ENCODE data around the gene FARP2.

The FARP2 gene

GRCh38 chr2:241479026-241479898 is 123.2 kb downstream of the FARP2 start:
- no peaks in the 10 kb centered on the region for H3K4me1 ChIP-seq (ENCODE audit: control insufficient read depth, insufficient read depth, low read length)
- H3K4me3 ChIP-seq (ENCODE audit: low read length): no peak overlapping the region
- H3K27me3 ChIP-seq (replicated peaks; ENCODE audit: control insufficient read depth, insufficient read depth, low read length): no peaks in the 10 kb centered on the region
- no peaks in the 10 kb centered on the region for H3K9me3 ChIP-seq (ENCODE audit: control insufficient read depth, low read length)
- peaks cover 40% of the 10 kb centered on the region for H3K36me3 ChIP-seq (ENCODE audit: control insufficient read depth, insufficient read depth, low read length, severe bottlenecking)
- DNase-seq (ENCODE audit: low read depth): no peak
- H3K9ac ChIP-seq (ENCODE audit: low read length): no peak overlapping the region

GRCh38 chr2:241481687-241482086 is 125.6 kb downstream of the FARP2 start:
- Histone ChIP-seq H3K4me3 (ENCODE audit: low read length) (no peak overlapping the region), H3K4me1 (ENCODE audit: control insufficient read depth, insufficient read depth, low read length) (no peaks in the 10 kb centered on the region), H3K9me3 (ENCODE audit: control insufficient read depth, low read length) (no peaks in the 10 kb centered on the region), H3K9ac (ENCODE audit: low read length) (no peak overlapping the region), H3K27me3 (replicated peaks; ENCODE audit: control insufficient read depth, insufficient read depth, low read length) (no peaks in the 10 kb centered on the region), H3K36me3 (ENCODE audit: control insufficient read depth, insufficient read depth, low read length, severe bottlenecking) (peaks cover 48% of the 10 kb centered on the region)
- no peak for DNase-seq (ENCODE audit: low read depth)

- Histone ChIP-seq H3K27me3 (replicated peaks; ENCODE audit: control insufficient read depth, insufficient read depth, low read length) (no peaks in the 10 kb centered on the region), H3K36me3 (ENCODE audit: control insufficient read depth, insufficient read depth, low read length, severe bottlenecking) (peaks cover 49% of the 10 kb centered on the region), H3K9me3 (ENCODE audit: control insufficient read depth, low read length) (no peaks in the 10 kb centered on the region), H3K4me1 (ENCODE audit: control insufficient read depth, insufficient read depth, low read length) (no peaks in the 10 kb centered on the region), H3K9ac (ENCODE audit: low read length) (no peak overlapping the region), H3K4me3 (ENCODE audit: low read length) (no peak overlapping the region)
- no peak for DNase-seq (ENCODE audit: low read depth)
Measured at GRCh38 chr2:241482126-241482955, 126.3 kb downstream of the FARP2 start.

GRCh38 chr2:241483305-241483704 is 127.2 kb downstream of the FARP2 start:
- H3K4me1 ChIP-seq (ENCODE audit: control insufficient read depth, insufficient read depth, low read length): no peaks in the 10 kb centered on the region
- no peak overlapping the region for H3K9ac ChIP-seq (ENCODE audit: low read length)
- peaks cover 40% of the 10 kb centered on the region for H3K36me3 ChIP-seq (ENCODE audit: control insufficient read depth, insufficient read depth, low read length, severe bottlenecking)
- H3K27me3 ChIP-seq (replicated peaks; ENCODE audit: control insufficient read depth, insufficient read depth, low read length): no peaks in the 10 kb centered on the region
- H3K4me3 ChIP-seq (ENCODE audit: low read length): no peak overlapping the region
- H3K9me3 ChIP-seq (ENCODE audit: control insufficient read depth, low read length): no peaks in the 10 kb centered on the region
- no peak for DNase-seq (ENCODE audit: low read depth)

GRCh38 chr2:241485172-241485911 is 129.3 kb downstream of the FARP2 start:
- no peak overlapping the region for H3K9ac ChIP-seq (ENCODE audit: low read length)
- H3K9me3 ChIP-seq (ENCODE audit: control insufficient read depth, low read length): no peaks in the 10 kb centered on the region
- no peaks in the 10 kb centered on the region for H3K27me3 ChIP-seq (replicated peaks; ENCODE audit: control insufficient read depth, insufficient read depth, low read length)
- H3K4me3 ChIP-seq (ENCODE audit: low read length): no peak overlapping the region
- H3K4me1 ChIP-seq (ENCODE audit: control insufficient read depth, insufficient read depth, low read length): no peaks in the 10 kb centered on the region
- no peak for DNase-seq (ENCODE audit: low read depth)
- peaks cover 31% of the 10 kb centered on the region for H3K36me3 ChIP-seq (ENCODE audit: control insufficient read depth, insufficient read depth, low read length, severe bottlenecking)

GRCh38 chr2:241489088-241489487 is 133.0 kb downstream of the FARP2 start:
- Histone ChIP-seq H3K9me3 (ENCODE audit: control insufficient read depth, low read length) (no peaks in the 10 kb centered on the region), H3K9ac (ENCODE audit: low read length) (no peak overlapping the region), H3K4me1 (ENCODE audit: control insufficient read depth, insufficient read depth, low read length) (no peaks in the 10 kb centered on the region), H3K27me3 (replicated peaks; ENCODE audit: control insufficient read depth, insufficient read depth, low read length) (no peaks in the 10 kb centered on the region), H3K4me3 (ENCODE audit: low read length) (no peak overlapping the region), H3K36me3 (ENCODE audit: control insufficient read depth, insufficient read depth, low read length, severe bottlenecking) (peaks cover 52% of the 10 kb centered on the region)
- no peak for DNase-seq (ENCODE audit: low read depth)

GRCh38 chr2:241489733-241490680 is 133.9 kb downstream of the FARP2 start:
- no peak for DNase-seq (ENCODE audit: low read depth)
- H3K4me1 ChIP-seq (ENCODE audit: control insufficient read depth, insufficient read depth, low read length): no peaks in the 10 kb centered on the region
- no peak overlapping the region for H3K4me3 ChIP-seq (ENCODE audit: low read length)
- no peak overlapping the region for H3K9ac ChIP-seq (ENCODE audit: low read length)
- H3K27me3 ChIP-seq (replicated peaks; ENCODE audit: control insufficient read depth, insufficient read depth, low read length): no peaks in the 10 kb centered on the region
- peaks cover 53% of the 10 kb centered on the region for H3K36me3 ChIP-seq (ENCODE audit: control insufficient read depth, insufficient read depth, low read length, severe bottlenecking)
- H3K9me3 ChIP-seq (ENCODE audit: control insufficient read depth, low read length): no peaks in the 10 kb centered on the region

GRCh38 chr2:241490825-241491506 is 134.9 kb downstream of the FARP2 start:
- Histone ChIP-seq H3K36me3 (ENCODE audit: control insufficient read depth, insufficient read depth, low read length, severe bottlenecking) (peaks cover 63% of the 10 kb centered on the region), H3K4me3 (ENCODE audit: low read length) (no peak overlapping the region), H3K9ac (ENCODE audit: low read length) (no peak overlapping the region), H3K27me3 (replicated peaks; ENCODE audit: control insufficient read depth, insufficient read depth, low read length) (no peaks in the 10 kb centered on the region), H3K4me1 (ENCODE audit: control insufficient read depth, insufficient read depth, low read length) (no peaks in the 10 kb centered on the region), H3K9me3 (ENCODE audit: control insufficient read depth, low read length) (no peaks in the 10 kb centered on the region)
- DNase-seq (ENCODE audit: low read depth): no peak

- Histone ChIP-seq H3K9me3 (ENCODE audit: control insufficient read depth, low read length) (no peaks in the 10 kb centered on the region), H3K36me3 (ENCODE audit: control insufficient read depth, insufficient read depth, low read length, severe bottlenecking) (peaks cover 66% of the 10 kb centered on the region)
- no peak for DNase-seq (ENCODE audit: low read depth)
Measured at GRCh38 chr2:241491549-241492173, 135.6 kb downstream of the FARP2 start.

GRCh38 chr2:241492174-241492565 is 136.1 kb downstream of the FARP2 start:
- Histone ChIP-seq H3K36me3 (ENCODE audit: control insufficient read depth, insufficient read depth, low read length, severe bottlenecking) (peaks cover 65% of the 10 kb centered on the region), H3K4me3 (ENCODE audit: low read length) (no peak overlapping the region), H3K9ac (ENCODE audit: low read length) (no peak overlapping the region), H3K4me1 (ENCODE audit: control insufficient read depth, insufficient read depth, low read length) (no peaks in the 10 kb centered on the region), H3K9me3 (ENCODE audit: control insufficient read depth, low read length) (no peaks in the 10 kb centered on the region), H3K27me3 (replicated peaks; ENCODE audit: control insufficient read depth, insufficient read depth, low read length) (no peaks in the 10 kb centered on the region)
- no peak for DNase-seq (ENCODE audit: low read depth)

More at GRCh38 chr2:241491549-241492173, 135.6 kb downstream of the FARP2 start:
- Histone ChIP-seq H3K27me3 (replicated peaks; ENCODE audit: control insufficient read depth, insufficient read depth, low read length) (no peaks in the 10 kb centered on the region), H3K9ac (ENCODE audit: low read length) (no peak overlapping the region), H3K4me3 (ENCODE audit: low read length) (no peak overlapping the region), H3K4me1 (ENCODE audit: control insufficient read depth, insufficient read depth, low read length) (no peaks in the 10 kb centered on the region)

Measured in adipocyte (in vitro differentiated cells).